HG02885 (cell line): ENCODE results near the gene CFP.
"Not testable (repeated sequence)": the region's sequence is repeated elsewhere in the genome, so short reads cannot be mapped to it uniquely, and the experiment has no call there.

Experiments used
- ATAC-seq: cut with Tn5 transposase; IDR thresholded peaks from one replicate; pipeline ENCODE4 v1.9.1; 2021; ENCODE audit warnings: mild to moderate bottlenecking; ENCODE audit not compliant: unreplicated experiment, poor library complexity

CFP gene

DNA sequence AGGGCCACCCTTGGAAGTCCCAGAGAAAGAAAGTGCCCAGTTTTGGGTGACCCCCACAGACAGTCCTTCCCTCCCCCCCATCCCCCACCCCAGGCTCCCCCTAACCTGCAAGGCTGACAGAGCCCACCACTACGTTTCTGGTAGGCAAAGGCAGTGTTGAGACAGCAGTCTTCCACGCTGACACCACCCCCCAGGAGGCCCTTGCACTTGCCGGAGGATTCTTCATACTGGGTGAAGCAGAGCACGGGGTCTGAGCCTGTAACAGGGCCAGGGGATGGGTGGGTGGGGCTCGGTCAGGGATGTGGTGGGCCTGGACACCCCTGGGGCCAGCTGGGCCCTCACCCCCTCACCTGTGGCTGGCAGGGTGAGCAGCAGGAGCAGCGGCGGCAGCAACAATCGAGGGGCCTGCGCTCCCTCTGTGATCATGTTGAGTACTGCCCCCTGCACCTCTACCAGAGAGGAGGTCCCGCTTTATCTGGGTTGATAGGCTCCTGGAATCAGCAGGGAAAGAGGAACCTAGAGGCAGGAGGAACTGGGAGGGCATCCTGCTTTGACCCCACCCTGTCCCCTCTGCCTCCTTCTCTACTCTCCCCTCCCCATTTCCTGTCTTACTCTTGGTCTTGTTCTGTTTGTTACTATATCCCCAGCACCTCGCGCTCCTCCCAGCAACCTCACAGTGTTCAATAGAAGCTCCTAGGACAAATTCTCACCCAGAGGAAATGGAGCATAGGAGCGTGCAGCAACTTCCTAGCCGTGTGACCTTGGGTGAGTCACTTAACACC is at the start of gene CFP:
Gene CFP (minus strand): TSS at position 512 of the 782 bp plus-strand sequence. CDS start 86 bp downstream, at position 426.
- no peak for ATAC-seq

DNA sequence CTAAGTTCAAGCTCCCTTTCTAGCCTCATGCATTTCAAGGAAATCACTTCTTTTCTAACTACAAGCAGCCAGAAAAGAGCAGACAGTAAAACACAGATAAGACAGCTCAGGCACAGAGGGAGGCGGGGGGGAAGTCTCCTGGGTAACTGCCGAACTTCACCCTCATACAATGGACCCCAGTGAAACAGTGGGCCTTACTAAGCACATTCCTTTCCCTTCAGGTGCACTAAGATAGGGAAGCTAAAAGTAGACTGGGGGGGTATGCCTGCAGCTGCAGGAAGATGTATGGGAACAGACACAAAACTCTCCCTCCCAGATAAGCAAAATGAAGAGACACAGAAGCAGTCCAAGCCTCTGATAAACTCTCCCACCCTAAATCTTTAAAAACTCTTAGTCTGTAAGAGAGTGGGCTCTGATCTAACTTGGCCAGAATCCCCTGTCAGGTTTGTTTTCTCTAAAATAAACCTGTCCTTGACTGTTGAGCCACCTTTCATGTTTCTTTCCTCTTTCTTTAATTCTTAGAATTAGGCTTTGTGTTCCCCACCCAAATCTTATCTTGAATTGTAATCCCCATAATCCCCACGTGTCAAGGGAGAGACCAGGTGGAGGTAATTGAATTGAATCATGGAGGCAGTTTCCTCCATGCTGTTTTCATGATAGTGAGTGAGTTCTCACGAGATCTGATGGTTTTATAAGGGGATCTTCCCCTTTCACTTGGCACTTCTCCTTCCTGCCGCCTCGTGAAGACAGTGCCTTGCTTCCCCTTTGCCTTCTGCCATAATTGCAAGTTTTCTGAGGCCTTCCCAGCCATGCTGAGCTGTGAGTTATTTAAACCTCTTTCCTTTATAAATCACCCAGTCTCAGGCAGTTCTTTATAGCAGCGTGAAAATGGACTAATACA is 46.5 kb upstream of the CFP start:
- ATAC-seq = not testable (repeated sequence)

DNA sequence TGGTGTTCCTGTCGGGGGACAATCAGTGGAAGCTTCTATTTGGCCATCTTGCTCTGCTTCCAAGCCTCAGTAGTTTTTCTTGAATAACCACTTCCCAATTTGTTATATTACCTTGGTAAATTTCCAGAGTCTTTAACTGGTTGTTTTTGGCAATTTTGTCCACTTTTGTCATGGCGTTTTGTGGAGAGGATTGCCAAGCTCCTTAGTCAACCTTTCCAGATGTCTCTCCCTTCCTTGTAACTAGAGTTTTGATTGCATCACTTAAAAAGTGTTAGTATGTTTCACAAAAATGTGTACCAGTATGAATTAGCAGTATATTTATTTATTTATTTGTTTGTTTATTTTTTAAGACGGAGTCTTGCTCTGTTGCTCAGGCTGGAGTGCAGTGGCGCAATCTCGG is 45.0 kb upstream of the CFP start:
- ATAC-seq = no peak

GRCh38 chrX:47665797-47666196 is 36.1 kb upstream of the CFP start:
- not testable (repeated sequence) for ATAC-seq

DNA sequence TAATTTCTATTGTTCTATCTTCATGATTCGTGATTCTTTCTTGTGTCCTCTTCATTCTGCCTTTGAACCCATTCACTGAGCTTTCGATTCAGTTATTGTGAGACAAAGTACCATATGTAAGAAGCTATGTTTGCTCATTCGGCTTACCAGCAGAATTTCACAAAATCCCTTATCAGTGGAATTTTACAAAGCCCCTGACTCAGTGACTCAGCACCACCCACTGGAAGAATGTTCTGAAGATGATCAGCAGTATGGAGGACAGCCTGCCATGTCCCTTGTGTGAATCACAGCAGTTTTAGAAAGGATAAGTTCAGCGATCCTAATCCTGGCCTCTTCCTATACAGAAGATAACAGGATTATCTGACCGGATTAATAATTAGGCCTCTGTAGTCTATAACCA is 35.0 kb upstream of the CFP start:
- ATAC-seq = no peak

DNA sequence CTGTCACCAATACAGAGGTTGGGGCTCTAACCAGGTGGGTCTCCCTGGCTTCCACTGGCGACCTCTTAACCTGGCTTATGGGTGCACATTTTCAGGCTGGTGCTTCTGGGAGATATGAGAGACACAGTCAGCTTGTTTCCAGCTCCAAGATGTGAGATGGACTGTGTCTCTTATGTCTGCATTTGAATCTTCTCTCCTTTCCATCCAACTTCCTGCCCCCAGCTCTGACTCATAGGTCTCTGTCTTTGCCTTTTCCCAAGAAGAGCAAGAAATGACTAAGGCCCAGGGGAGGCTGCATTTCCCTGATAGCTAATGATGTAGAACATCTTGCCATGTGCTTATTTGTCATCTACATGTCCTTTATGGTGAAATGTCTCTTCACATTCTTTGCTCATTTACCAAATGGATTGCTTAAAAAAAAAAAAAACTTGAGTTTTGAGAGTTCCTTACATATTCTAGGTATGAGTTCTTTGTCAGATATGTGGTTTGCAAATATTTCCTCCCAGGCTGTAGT is 32.5 kb upstream of the CFP start:
- no peak for ATAC-seq

- ATAC-seq = no peak
These were observed 31.8 kb upstream of the CFP start for GRCh38 chrX:47661539-47661938.

DNA sequence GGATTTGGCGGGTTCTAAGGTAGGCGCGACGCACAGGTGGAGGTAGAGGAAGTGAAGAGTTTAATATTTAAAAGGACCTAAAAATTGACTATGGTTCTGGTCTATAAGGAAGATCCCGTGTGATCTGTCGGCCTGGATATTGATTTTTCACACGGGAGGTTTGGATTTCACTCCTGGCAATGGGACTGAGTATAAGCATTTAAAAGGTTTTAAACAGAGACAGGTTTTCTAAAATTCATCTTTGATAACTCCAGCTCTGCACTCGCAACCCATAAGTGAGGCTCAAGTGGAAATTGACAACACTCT is 29.6 kb upstream of the CFP start:
- no peak for ATAC-seq

GRCh38 chrX:47658684-47659420 is 29.1 kb upstream of the CFP start, which contains the start of gene UXT:
TSS of gene UXT (minus strand) at chrX:47659180. CDS start at chrX:47658927, 253 bp downstream.
- peak; percentile 81 for ATAC-seq

GRCh38 chrX:47658301-47658683 is 28.6 kb upstream of the CFP start:
- no peak for ATAC-seq

- ATAC-seq = no peak
These were observed 21.5 kb upstream of the CFP start for GRCh38 chrX:47651043-47651905.

DNA sequence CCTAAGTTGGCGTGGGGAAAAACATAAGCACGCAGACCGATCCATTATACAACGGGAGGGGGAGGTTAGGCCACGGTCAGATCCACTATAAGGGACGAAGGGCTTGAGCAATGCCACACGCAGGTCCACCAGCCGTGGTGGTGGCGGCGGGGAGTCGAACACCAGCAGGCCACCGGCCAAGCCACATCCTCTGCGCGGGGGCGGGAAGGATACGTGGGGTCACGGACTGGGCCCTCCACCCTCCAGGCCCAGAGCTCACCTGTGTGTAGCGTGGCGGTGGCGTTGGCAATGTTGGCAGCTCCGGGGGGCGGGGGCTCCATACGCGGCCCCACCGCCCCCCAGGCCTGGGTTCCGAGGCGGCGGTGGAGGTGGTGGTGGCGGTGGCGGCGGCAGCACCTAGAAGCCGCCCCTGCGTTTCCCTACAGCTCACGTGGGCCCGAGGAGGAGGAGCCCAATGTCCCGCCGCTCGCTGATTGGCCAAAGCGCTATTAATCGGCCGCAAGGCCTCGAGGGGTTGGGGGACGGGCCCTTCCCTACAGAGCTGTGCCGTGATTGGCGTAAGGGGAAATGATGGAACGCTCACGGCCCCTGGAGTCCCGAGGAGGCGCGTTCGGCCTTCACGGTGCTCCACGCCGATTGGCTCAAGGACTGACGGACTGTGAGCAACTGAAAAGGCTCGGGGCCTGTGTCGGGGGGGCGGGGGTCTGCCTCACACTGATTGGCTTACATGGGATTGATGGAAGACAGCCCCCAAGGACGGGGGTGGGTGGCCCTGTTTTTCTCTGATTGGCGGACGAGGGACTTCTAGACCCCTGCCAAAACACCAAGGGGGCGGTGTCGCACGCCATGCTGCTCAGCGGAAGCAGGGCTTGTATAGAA is 20.7 kb upstream of the CFP start, which contains the start of gene ELK1:
Gene ELK1 (minus strand): TSS at position 400 of the 879 bp plus-strand sequence. CDS start 9,122 bp downstream, outside the sequence.
- peak; percentile 89 for ATAC-seq

- no peak for ATAC-seq
These were observed 20.0 kb upstream of the CFP start for GRCh38 chrX:47649781-47650163.

DNA sequence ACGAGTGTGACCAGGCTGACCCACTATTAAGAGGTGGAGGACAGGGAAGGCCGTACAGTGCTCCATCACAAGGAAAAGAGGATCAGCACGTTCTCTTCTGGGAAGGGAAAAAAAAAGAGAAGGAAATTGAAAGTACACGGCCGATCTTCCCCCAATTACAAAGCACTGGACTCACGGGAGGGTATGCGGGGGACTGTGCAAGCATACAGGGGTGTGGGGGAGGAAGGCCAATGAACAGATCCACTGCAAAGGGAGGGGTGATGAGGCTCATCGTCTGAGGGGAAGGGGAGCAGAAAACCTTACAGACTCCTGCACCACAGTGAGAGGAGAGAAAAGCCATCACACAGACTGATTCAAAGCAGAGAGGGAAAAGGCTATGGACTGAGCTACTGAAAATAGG is 19.5 kb upstream of the CFP start:
- no peak for ATAC-seq

- no peak for ATAC-seq
These were observed 18.6 kb upstream of the CFP start for GRCh38 chrX:47648376-47648775.

- no peak for ATAC-seq
These were observed 16.9 kb upstream of the CFP start for GRCh38 chrX:47646636-47647035.

- no peak for ATAC-seq
These were observed 15.8 kb upstream of the CFP start for GRCh38 chrX:47645530-47645929.

DNA sequence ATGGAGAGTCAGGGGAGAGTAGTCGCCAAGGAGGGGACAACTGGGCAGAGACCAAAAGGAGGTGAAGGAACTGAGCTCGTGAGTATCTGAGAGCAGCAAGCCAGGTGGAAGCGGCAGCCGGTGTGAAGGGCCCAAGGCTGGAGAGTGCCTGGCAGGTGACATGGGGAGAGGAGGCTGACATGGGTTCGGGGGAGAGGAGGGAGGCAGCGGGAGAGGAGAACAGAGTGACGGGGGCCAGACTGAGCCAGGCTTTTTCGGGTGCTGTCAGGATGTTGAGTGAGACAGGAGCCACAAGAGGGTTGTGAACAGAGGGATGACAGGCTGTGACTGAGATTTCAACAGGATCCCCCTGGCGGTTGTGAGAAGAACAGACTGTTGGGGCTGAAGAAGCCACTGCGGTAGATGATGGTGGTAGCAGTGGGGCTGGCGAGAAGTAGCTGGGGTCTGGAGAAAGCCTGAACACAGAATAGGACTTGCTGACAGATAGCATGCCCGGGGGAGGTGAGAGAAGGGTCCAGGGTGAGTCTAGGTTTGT is 14.9 kb upstream of the CFP start:
- ATAC-seq = no peak
